HL-60 (cell line): ENCODE measurements around the gene CRLF1.
A peak's percentile ranks its signal among the peaks of the same experiment; 100 is the strongest.

Experiments used
- DNase-seq, 2 experiments: peaks; one replicate each; pipeline ENCODE4 v3.0.0-alpha.2; 2010 to 2020; ENCODE audit warnings: low read depth in 1 of 2, low spot score in 1 of 2
- H3K27ac ChIP-seq: fragments of 250-450 bp; sonication (Bioruptor Pico); replicated peaks from 2 replicates; pipeline ENCODE4 v1.5.1; 2020; ENCODE audit warnings: mild to moderate bottlenecking, moderate library complexity
- H3K27me3 ChIP-seq: fragments of 250-450 bp; sonication (Bioruptor Pico); 2 replicates; pipeline ENCODE4 v1.5.1; 2021; ENCODE audit warnings: mild to moderate bottlenecking, moderate library complexity; ENCODE audit not compliant: insufficient read depth, poor library complexity, severe bottlenecking
- H3K4me3 ChIP-seq: replicated peaks from 2 replicates; pipeline ENCODE4 v1.5.1; 2011; ENCODE audit warnings: mild to moderate bottlenecking, control low read depth, low read length; ENCODE audit not compliant: insufficient read depth
- GABPA ChIP-seq: IDR thresholded peaks from 2 replicates; pipeline ENCODE4 v1.6.1; 2012; ENCODE audit warnings: low read depth
- POLR2AphosphoS5 ChIP-seq: IDR thresholded peaks from 2 replicates; pipeline ENCODE4 v1.6.1; 2012; ENCODE audit warnings: low read depth
- SPI1 ChIP-seq: IDR thresholded peaks from 2 replicates; pipeline ENCODE4 v1.6.1; 2012; ENCODE audit warnings: low read depth, mild to moderate bottlenecking, borderline replicate concordance
- TF ChIP-seq, protein P1 (sequence below): IDR thresholded peaks from one replicate; pipeline ENCODE4 v1.5.1; 2011; ENCODE audit warnings: low read length, control low read depth, inconsistent platforms; ENCODE audit not compliant: insufficient read depth
- TF ChIP-seq, protein P2 (sequence below): IDR thresholded peaks from 2 replicates; pipeline ENCODE4 v1.6.1; 2012; ENCODE audit warnings: low read depth; ENCODE audit not compliant: insufficient replicate concordance

CRLF1 gene

DNA sequence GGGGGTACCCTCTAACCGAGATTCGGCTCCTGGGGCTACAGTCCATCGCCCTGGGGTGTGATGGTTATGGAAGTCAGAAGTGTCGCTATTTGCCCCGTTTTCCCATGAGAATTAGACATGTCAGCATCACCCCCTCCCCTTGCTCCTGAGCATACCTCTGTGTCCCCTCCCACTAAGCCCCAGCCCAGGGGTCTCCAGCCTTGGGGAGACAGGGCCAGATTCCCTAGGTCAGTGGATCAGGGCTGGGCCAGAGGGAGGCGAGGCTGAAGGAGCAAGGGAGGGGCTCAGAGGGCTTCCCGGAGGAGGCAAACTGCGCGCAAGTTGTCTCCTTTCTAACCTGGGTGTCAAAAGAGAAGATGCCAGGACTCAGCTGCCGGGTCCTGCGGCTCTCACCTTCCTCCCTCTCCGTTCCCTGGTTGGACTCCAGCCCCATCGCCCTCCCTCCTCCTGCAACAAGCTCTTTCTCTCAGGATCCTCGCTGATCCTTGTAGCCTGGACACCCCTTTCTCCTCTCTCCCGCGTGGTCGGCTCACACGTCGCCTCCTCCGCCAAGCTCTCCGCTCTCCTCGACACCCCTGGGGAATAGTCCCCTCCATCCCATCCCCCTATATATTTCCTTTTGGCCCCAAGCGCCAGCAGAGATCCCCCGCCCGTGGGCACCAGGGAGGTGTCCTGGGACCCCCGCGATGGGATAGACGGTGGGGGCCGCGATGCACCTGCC is 5.6 kb upstream of the CRLF1 start:
- DNase-seq, result no peak

DNA sequence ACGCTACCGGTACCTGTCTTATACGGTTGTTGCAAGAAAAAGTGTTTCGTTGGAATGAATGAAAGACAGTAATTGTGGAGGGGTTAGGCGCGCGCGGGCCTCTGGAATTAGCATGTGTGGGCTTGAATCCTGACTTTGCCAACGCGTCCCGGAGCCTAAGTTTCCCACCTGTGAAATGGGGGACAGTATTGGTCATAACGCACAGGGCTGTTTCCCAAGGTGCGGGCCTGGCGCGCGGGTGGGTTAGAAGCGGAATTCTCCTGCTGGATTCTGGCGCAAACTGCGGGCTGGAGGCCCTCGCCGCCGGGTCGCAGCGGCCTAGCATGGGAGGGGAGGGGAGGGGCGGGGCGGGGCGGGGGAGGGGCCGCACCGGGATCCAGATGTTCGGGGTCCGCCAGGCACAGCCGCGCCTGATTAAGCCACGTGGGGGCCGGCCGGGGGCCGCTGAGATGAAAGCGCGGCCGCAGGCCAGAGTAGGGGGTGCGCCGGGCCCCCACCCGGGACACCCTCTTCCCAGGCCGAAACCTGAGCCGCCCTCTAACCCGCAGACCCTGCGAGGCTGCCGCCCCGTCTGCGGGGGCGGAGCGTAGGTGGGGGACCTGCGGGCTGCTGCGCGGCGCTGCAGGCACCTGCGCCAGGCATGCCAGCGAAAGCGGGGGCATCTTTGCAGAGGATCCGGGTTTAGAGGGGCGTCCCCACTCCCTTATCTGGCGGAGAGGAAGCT is 4.9 kb upstream of the CRLF1 start:
- no peak overlapping the region for H3K27ac ChIP-seq
- TF ChIP-seq GABPA, result no peak
- TF ChIP-seq, protein P1, sequence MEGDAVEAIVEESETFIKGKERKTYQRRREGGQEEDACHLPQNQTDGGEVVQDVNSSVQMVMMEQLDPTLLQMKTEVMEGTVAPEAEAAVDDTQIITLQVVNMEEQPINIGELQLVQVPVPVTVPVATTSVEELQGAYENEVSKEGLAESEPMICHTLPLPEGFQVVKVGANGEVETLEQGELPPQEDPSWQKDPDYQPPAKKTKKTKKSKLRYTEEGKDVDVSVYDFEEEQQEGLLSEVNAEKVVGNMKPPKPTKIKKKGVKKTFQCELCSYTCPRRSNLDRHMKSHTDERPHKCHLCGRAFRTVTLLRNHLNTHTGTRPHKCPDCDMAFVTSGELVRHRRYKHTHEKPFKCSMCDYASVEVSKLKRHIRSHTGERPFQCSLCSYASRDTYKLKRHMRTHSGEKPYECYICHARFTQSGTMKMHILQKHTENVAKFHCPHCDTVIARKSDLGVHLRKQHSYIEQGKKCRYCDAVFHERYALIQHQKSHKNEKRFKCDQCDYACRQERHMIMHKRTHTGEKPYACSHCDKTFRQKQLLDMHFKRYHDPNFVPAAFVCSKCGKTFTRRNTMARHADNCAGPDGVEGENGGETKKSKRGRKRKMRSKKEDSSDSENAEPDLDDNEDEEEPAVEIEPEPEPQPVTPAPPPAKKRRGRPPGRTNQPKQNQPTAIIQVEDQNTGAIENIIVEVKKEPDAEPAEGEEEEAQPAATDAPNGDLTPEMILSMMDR, result no peak
- TF ChIP-seq SPI1, result no peak
- no peak for TF ChIP-seq POLR2AphosphoS5
- TF ChIP-seq, protein P2, sequence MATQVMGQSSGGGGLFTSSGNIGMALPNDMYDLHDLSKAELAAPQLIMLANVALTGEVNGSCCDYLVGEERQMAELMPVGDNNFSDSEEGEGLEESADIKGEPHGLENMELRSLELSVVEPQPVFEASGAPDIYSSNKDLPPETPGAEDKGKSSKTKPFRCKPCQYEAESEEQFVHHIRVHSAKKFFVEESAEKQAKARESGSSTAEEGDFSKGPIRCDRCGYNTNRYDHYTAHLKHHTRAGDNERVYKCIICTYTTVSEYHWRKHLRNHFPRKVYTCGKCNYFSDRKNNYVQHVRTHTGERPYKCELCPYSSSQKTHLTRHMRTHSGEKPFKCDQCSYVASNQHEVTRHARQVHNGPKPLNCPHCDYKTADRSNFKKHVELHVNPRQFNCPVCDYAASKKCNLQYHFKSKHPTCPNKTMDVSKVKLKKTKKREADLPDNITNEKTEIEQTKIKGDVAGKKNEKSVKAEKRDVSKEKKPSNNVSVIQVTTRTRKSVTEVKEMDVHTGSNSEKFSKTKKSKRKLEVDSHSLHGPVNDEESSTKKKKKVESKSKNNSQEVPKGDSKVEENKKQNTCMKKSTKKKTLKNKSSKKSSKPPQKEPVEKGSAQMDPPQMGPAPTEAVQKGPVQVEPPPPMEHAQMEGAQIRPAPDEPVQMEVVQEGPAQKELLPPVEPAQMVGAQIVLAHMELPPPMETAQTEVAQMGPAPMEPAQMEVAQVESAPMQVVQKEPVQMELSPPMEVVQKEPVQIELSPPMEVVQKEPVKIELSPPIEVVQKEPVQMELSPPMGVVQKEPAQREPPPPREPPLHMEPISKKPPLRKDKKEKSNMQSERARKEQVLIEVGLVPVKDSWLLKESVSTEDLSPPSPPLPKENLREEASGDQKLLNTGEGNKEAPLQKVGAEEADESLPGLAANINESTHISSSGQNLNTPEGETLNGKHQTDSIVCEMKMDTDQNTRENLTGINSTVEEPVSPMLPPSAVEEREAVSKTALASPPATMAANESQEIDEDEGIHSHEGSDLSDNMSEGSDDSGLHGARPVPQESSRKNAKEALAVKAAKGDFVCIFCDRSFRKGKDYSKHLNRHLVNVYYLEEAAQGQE, result no peak
- no peak overlapping the region for H3K4me3 ChIP-seq
- DNase-seq, result no peak
- peaks cover 81% of the 10 kb centered on the region for H3K27me3 ChIP-seq

More for the DNA sequence above, 5.6 kb upstream of the CRLF1 start:
- Histone ChIP-seq H3K27ac (no peak overlapping the region), H3K27me3 (peaks cover 80% of the 10 kb centered on the region), H3K4me3 (peak overlapping the region; percentile 19; the same call in 1 of the 2 replicates)
- TF ChIP-seq, protein P2, result no peak
- TF ChIP-seq POLR2AphosphoS5 (no peak), GABPA (no peak), SPI1 (no peak)
- TF ChIP-seq, protein P1, result no peak

DNA sequence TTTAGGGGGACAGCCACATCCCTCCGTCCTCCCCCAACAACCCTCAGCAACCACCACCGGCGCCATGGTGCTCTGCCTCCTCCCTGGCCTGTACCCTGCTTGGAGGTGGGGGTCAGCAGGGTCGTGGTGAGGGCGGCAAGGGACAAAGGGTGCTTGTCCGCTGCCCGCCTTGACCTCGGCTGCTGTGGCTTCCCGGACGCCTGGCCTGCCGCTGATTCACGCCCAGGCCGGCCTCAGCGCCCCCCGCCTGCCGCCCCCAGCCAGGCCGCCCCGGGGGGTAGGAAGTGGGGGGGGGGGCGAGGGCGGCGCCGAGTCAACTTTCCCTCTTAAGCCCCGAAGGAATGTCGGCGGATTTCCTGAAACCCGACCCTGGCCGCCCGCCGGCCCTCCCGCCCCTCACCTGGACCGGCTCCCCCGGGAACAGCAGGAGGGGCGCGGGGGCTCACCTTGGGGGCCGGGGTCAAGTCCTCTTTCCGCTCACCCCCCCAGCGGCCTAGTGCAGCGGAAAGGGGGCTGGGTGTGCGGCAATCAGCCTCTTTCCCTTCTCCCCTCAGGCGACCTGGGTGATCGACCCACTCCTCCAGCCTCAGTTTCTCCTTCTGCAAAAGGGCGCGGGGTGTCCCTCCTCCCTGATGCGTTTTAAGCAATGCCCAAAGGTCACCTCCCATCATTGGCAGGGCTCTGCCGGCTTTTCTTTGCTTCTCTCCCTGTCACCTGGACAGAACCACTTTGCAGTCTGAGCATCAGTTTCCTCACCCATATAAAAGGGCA is 4.1 kb upstream of the CRLF1 start:
- no peak for DNase-seq
- Histone ChIP-seq H3K27me3 (peaks cover 81% of the 10 kb centered on the region), H3K27ac (no peak overlapping the region), H3K4me3 (no peak overlapping the region)
- TF ChIP-seq GABPA (no peak), SPI1 (no peak), POLR2AphosphoS5 (no peak)
- TF ChIP-seq, protein P1, result no peak
- TF ChIP-seq, protein P2, result no peak
